PFSK-1 (cell line): ENCODE measurements around the gene PLIN4.

Experiments
- FOXP2 ChIP-seq: optimal IDR thresholded peaks from 2 replicates; pipeline ENCODE3; 2011; ENCODE audit warnings: borderline replicate concordance, control low read depth, inconsistent platforms; ENCODE audit not compliant: insufficient read depth; ENCODE audit errors: extremely low read length, extremely low read depth
- POLR2AphosphoS5 ChIP-seq: IDR thresholded peaks from 2 replicates; pipeline ENCODE4 v1.6.1; 2012; ENCODE audit warnings: low read depth, mild to moderate bottlenecking, control low read depth, low read length, moderate library complexity
- REST ChIP-seq, 2 experiments: IDR thresholded peaks; 2 replicates each; pipeline versions ENCODE4 v1.6.1 to v1.8.0; 2011 to 2012; ENCODE audit warnings: low read depth in 2 of 2, low read length in 2 of 2, control low read depth in 1 of 2, inconsistent platforms in 1 of 2, mild to moderate bottlenecking in 1 of 2, moderate library complexity in 1 of 2; ENCODE audit not compliant: insufficient read depth in 1 of 2
- SIN3A ChIP-seq: IDR thresholded peaks from 2 replicates; pipeline ENCODE4 v1.6.1; 2012; ENCODE audit warnings: mild to moderate bottlenecking, low read length, moderate library complexity, borderline replicate concordance; ENCODE audit not compliant: insufficient read depth
- TAF1 ChIP-seq: IDR thresholded peaks from 2 replicates; pipeline ENCODE4 v1.6.1; 2012; ENCODE audit warnings: low read length, control low read depth, borderline replicate concordance; ENCODE audit not compliant: insufficient read depth

Gene PLIN4

GRCh38 chr19:4537953-4538600 lies 19.8 kb upstream of the PLIN4 start:
- no peak for TF ChIP-seq REST (IDR thresholded peaks at IDR 0.05; ENCODE audit: insufficient read depth in 1 of 2, low read depth in 2 of 2, low read length in 2 of 2)
- no peak for TF ChIP-seq FOXP2
- TF ChIP-seq POLR2AphosphoS5: no peak

GRCh38 chr19:4536798-4537197 lies 18.5 kb upstream of the PLIN4 start:
- TF ChIP-seq TAF1: no peak
- no peak for TF ChIP-seq REST (IDR thresholded peaks at IDR 0.05; ENCODE audit: insufficient read depth in 1 of 2, low read depth in 2 of 2, low read length in 2 of 2)
- no peak for TF ChIP-seq POLR2AphosphoS5
- TF ChIP-seq SIN3A: no peak

GRCh38 chr19:4534836-4535658 lies 16.8 kb upstream of the PLIN4 start, which contains the start of gene PLIN5:
Gene PLIN5, minus strand, starts transcription at chr19:4535224. Its CDS starts 1,150 bp downstream, at chr19:4534074.
- no peak for TF ChIP-seq POLR2AphosphoS5
- no peak for TF ChIP-seq TAF1
- no peak for TF ChIP-seq FOXP2
- no peak for TF ChIP-seq REST (IDR thresholded peaks at IDR 0.05; ENCODE audit: insufficient read depth in 1 of 2, low read depth in 2 of 2, low read length in 2 of 2)
- TF ChIP-seq SIN3A: no peak

- TF ChIP-seq POLR2AphosphoS5: no peak
- TF ChIP-seq REST (IDR thresholded peaks at IDR 0.05; ENCODE audit: insufficient read depth in 1 of 2, low read depth in 2 of 2, low read length in 2 of 2): no peak
- TF ChIP-seq TAF1: no peak
- no peak for TF ChIP-seq FOXP2
- TF ChIP-seq SIN3A: no peak
Measured at GRCh38 chr19:4533835-4534424, 15.6 kb upstream of the PLIN4 start.
